GM12875 (cell line): ENCODE measurements around the gene LCLAT1.

Experiments used
- H3K4me3 ChIP-seq: one replicate; pipeline ENCODE4 v1.5.1; 2011; ENCODE audit warnings: low read depth, low read length, control low read depth
- TF ChIP-seq, protein P1 (sequence below): IDR thresholded peaks from 2 replicates; pipeline ENCODE4 v1.5.1; 2011; ENCODE audit warnings: low read depth, mild to moderate bottlenecking, control low read depth, inconsistent platforms, low read length, moderate library complexity, borderline replicate concordance; ENCODE audit not compliant: insufficient read depth

Gene LCLAT1

DNA sequence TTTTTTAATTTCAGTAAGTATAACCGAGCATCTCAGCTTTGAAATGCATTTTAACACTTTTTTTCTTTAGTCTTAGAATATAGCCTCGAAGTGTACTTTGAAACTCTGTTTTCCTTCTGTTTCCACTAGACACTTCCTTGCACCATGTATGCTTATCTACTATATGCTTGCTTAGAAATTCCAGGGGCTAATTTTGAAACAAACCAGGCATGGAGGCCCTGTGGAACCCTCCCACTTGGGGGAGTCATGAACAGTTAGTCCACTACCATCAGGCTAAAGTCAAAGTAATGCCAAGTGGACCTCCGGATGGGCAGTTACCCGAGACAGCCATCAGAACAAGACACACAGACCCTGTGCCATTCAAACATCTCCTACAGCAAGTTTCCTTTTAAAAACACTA lies 120.3 kb downstream of the LCLAT1 start:
- TF ChIP-seq, protein P1, sequence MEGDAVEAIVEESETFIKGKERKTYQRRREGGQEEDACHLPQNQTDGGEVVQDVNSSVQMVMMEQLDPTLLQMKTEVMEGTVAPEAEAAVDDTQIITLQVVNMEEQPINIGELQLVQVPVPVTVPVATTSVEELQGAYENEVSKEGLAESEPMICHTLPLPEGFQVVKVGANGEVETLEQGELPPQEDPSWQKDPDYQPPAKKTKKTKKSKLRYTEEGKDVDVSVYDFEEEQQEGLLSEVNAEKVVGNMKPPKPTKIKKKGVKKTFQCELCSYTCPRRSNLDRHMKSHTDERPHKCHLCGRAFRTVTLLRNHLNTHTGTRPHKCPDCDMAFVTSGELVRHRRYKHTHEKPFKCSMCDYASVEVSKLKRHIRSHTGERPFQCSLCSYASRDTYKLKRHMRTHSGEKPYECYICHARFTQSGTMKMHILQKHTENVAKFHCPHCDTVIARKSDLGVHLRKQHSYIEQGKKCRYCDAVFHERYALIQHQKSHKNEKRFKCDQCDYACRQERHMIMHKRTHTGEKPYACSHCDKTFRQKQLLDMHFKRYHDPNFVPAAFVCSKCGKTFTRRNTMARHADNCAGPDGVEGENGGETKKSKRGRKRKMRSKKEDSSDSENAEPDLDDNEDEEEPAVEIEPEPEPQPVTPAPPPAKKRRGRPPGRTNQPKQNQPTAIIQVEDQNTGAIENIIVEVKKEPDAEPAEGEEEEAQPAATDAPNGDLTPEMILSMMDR = no peak

DNA sequence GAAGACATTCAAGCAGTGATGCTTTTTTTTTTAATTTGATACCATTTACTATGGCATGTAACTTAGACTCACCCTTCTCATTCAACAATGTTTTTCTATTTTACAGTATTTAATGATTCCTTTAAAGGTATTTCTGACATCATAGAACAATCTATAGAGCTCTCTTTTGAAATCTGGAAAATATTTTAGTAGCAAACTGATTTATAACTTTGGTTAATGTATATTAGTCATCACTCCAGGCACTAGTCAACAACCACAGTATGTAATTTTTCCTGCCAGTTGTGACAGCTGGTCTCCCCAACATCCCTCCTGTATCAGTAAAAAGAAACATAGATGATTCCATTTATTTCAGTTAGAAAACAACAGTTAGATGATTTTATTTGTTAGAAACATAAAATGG lies 122.9 kb downstream of the LCLAT1 start:
- TF ChIP-seq, protein P1 = no peak
- no peak overlapping the region for H3K4me3 ChIP-seq

More for the DNA sequence above, 120.3 kb downstream of the LCLAT1 start:
- no peak overlapping the region for H3K4me3 ChIP-seq

DNA sequence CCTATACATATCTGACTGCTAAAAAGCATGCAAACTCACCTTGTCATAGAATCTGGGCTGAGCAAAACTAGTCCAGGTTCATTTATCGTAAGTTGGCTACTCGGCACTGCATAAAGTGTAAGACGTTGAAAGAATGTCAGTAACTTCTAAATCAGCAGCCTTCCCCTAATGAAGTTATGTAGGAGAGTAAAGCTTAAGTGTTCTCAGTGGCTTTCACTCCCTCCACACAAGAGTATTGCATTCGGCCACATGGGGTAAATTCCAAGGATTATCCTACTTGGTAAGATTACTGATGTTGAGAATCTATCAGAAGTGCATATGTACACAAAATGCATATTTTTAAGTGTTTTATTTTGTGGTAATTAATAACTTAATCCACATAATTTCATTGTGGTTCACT lies 130.1 kb downstream of the LCLAT1 start:
- TF ChIP-seq, protein P1 = no peak
- no peak overlapping the region for H3K4me3 ChIP-seq

DNA sequence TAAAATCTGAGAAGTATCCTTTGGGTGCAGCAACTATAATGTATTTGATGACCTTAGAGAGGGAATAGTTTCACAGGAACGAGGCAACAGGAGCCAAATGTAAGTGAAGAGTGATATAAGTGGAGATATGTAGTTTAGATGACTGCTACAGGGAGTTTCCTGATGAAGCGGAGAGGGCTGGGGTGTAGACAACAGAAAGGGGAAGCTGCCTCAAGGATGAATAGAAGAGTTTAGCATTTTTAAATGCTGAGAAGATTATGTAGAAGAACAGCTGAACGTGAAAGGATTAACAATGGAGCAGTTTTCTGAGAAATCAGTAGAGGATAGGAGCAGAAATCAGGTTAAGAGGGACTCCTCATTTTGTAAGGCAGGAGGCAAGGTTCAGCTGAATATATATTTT lies 133.3 kb downstream of the LCLAT1 start:
- no peak overlapping the region for H3K4me3 ChIP-seq
- TF ChIP-seq, protein P1 = no peak

DNA sequence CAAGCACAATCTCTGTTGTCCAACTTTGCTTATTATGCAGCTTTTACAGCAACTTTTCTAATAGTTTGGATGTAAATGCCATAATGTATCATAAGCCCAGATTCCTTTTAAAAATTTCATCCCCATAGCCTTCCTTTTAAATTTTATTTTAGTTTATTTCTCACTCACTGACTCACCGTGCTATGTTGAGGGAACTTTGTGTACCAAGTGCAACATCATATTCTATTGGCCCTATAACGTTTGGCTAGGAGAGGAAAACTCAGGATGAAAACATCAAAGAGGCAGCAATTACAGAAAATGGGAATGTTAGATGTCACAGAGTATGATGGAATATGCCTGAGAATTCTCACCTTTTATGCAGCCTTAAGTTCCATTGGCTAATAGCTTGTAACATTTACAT lies 135.5 kb downstream of the LCLAT1 start:
- TF ChIP-seq, protein P1 = no peak
- H3K4me3 ChIP-seq = no peak overlapping the region

DNA sequence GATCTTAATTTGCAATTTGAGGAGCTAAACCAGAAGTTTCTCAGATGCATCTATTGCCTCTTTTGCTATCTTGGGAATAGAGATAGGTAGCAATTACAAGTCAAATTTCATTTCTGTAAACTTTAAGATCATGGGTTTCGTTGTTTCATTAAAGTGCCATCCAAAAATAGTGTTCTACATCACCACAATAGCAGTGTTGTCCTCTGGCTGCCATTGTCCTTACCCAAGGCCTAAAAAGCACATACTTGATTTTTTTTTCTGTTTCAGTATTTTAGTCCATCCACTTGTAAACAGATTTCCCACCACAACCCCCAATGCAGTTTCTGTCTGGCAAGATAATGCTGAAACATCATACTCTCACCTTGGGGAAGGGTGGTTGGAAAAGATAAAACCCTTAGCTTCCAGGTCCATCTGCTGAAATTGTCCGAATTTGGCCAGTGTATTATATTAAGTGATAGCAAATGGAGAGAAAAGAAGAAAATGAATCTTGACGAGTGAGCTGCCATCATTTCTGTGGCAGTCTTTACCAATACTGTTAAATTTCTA lies 136.2 kb downstream of the LCLAT1 start:
- TF ChIP-seq, protein P1 = no peak
- H3K4me3 ChIP-seq = no peak overlapping the region

DNA sequence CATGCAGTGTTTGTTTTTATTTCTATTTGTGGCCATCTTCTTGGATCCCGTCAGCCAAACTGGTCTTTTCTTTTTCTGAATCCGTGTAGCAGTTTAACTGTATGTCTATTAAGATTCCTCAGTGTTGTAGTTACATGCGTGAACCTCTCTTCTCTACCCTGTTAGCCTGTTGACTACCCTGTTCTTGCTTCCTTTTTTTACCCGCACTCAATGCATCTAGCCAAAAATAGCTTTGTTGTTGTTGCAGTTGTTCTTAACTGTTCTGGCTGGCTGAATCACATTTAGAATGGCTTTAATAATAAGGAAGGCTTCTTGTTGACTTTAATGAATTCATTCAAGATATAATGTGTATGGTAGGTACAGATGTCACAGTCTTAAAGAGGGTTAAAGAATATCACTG lies 137.1 kb downstream of the LCLAT1 start:
- H3K4me3 ChIP-seq = no peak overlapping the region
- TF ChIP-seq, protein P1 = no peak
